OCI-LY1 (cell line): ENCODE results near the gene CLDN22.

ENCODE experiments used
- H2AFZ ChIP-seq: fragments of 200-600 bp; sonication (generic), shearing (Covaris generic); 2 replicates; pipeline ENCODE4 v1.6.0; 2014; ENCODE audit warnings: antibody characterized with exemption, mild to moderate bottlenecking, low read length
- H3F3A ChIP-seq: fragments of 200-600 bp; sonication (generic), shearing (Covaris generic); 2 replicates; pipeline ENCODE4 v1.6.0; 2014; ENCODE audit warnings: mild to moderate bottlenecking, antibody characterized with exemption, low read length, moderate library complexity; ENCODE audit not compliant: insufficient read depth
- H3K27ac ChIP-seq: fragments of 200-600 bp; sonication (generic); 2 replicates; pipeline ENCODE4 v1.5.1; 2014; ENCODE audit warnings: low read length, mixed run types, mild to moderate bottlenecking, low read depth; ENCODE audit not compliant: poor library complexity, severe bottlenecking
- H3K27me3 ChIP-seq: fragments of 200-600 bp; sonication (generic); 2 replicates; pipeline ENCODE4 v1.6.0; 2014; ENCODE audit warnings: antibody characterized with exemption, mild to moderate bottlenecking, low read length, moderate library complexity; ENCODE audit not compliant: insufficient read depth
- H3K36me3 ChIP-seq: fragments of 200-600 bp; sonication (generic); 2 replicates; pipeline ENCODE4 v1.6.1; 2014; ENCODE audit warnings: mild to moderate bottlenecking, antibody characterized with exemption, low read length, moderate library complexity, mixed read lengths; ENCODE audit not compliant: insufficient read depth
- H3K4me1 ChIP-seq: fragments of 200-600 bp; sonication (generic); 2 replicates; pipeline ENCODE4 v1.5.1; 2014; ENCODE audit warnings: mild to moderate bottlenecking, low read length, moderate library complexity; ENCODE audit not compliant: insufficient read depth, severe bottlenecking
- H3K4me2 ChIP-seq: fragments of 200-600 bp; sonication (generic), shearing (Covaris generic); 2 replicates; pipeline ENCODE4 v1.6.1; 2014; ENCODE audit warnings: low read length
- H3K4me3 ChIP-seq: fragments of 200-600 bp; sonication (generic); 2 replicates; pipeline ENCODE4 v1.5.1; 2014; ENCODE audit warnings: low read length, low read depth, mild to moderate bottlenecking, mixed read lengths; ENCODE audit not compliant: poor library complexity, severe bottlenecking
- H3K79me2 ChIP-seq: fragments of 200-600 bp; shearing (Covaris generic); 2 replicates; pipeline ENCODE4 v1.6.1; 2016; ENCODE audit warnings: mixed run types, low read length, mixed read lengths; ENCODE audit not compliant: insufficient read depth
- H3K9ac ChIP-seq: fragments of 200-600 bp; sonication (generic), shearing (Covaris generic); 2 replicates; pipeline ENCODE4 v1.6.1; 2014; ENCODE audit warnings: mild to moderate bottlenecking, low read length, mixed read lengths
- H3K9me2 ChIP-seq: fragments of 200-600 bp; sonication (generic), shearing (Covaris generic); 2 replicates; pipeline ENCODE4 v1.6.1; 2014; ENCODE audit warnings: low read depth, mild to moderate bottlenecking, low read length, mixed read lengths
- H3K9me3 ChIP-seq: fragments of 200-600 bp; shearing (Covaris generic); 2 replicates; pipeline ENCODE4 v1.6.1; 2014; ENCODE audit warnings: low read length, mixed read lengths
- H4K20me1 ChIP-seq: fragments of 200-600 bp; sonication (generic), shearing (Covaris generic); 2 replicates; pipeline ENCODE4 v1.6.0; 2016; ENCODE audit warnings: mild to moderate bottlenecking, low read length; ENCODE audit not compliant: insufficient read depth
- CTCF ChIP-seq: fragments of 200-600 bp; sonication (generic), shearing (Covaris generic); IDR thresholded peaks from 2 replicates; pipeline ENCODE4 v1.5.1; 2017; ENCODE audit warnings: mild to moderate bottlenecking, antibody characterized with exemption, low read length, moderate library complexity, mixed read lengths
- EZH2 ChIP-seq: fragments of 200-600 bp; sonication (generic), shearing (Covaris generic); IDR thresholded peaks from 2 replicates; pipeline ENCODE4 v1.8.0; 2017; ENCODE audit warnings: borderline replicate concordance, mixed run types, mild to moderate bottlenecking, antibody characterized with exemption, low read length, moderate library complexity, mixed read lengths

CLDN22 gene

GRCh38 chr4:183323295-183323694 lies 3.2 kb upstream of the CLDN22 start:
- Histone ChIP-seq H3K4me1 (no peaks in the 10 kb centered on the region), H3K27me3 (no peaks in the 10 kb centered on the region), H3K4me2 (no peak overlapping the region), H3K79me2 (no peaks in the 10 kb centered on the region), H4K20me1 (no peaks in the 10 kb centered on the region), H3K27ac (no peak overlapping the region), H3F3A (no peaks in the 10 kb centered on the region), H3K36me3 (no peaks in the 10 kb centered on the region), H2AFZ (no peak overlapping the region), H3K4me3 (no peak overlapping the region), H3K9me2 (no peaks in the 10 kb centered on the region), H3K9me3 (no peaks in the 10 kb centered on the region), H3K9ac (no peak overlapping the region)
- TF ChIP-seq EZH2 (no peak), CTCF (no peak)

- Histone ChIP-seq H3K9me2 (no peaks in the 10 kb centered on the region), H4K20me1 (no peaks in the 10 kb centered on the region), H3K36me3 (no peaks in the 10 kb centered on the region), H3K4me2 (no peak within 1 kb of the TSS), H3K27me3 (no peaks in the 10 kb centered on the region), H3K27ac (no peak within 1 kb of the TSS), H3K4me3 (no peak within 1 kb of the TSS), H3K9me3 (no peaks in the 10 kb centered on the region), H3K9ac (no peak within 1 kb of the TSS), H3K4me1 (no peaks in the 10 kb centered on the region), H3K79me2 (no peaks in the 10 kb centered on the region), H2AFZ (no peak within 1 kb of the TSS), H3F3A (no peaks in the 10 kb centered on the region)
- no peak for TF ChIP-seq EZH2
- no peak for TF ChIP-seq CTCF
Observed at GRCh38 chr4:183322326-183322725, 2.2 kb upstream of the CLDN22 start, which contains the start of gene CLDN24. TSS of gene CLDN24 (minus strand) at chr4:183322426. CDS start at chr4:183322426, 0 bp downstream.

GRCh38 chr4:183321516-183321915 lies 1.4 kb upstream of the CLDN22 start:
- Histone ChIP-seq H3K4me3 (no peak overlapping the region), H3K9me3 (no peaks in the 10 kb centered on the region), H3K36me3 (no peaks in the 10 kb centered on the region), H4K20me1 (no peaks in the 10 kb centered on the region), H3K9me2 (no peaks in the 10 kb centered on the region), H3K79me2 (no peaks in the 10 kb centered on the region), H3K4me2 (no peak overlapping the region), H3K9ac (no peak overlapping the region), H3K27ac (no peak overlapping the region), H3F3A (no peaks in the 10 kb centered on the region), H3K4me1 (no peaks in the 10 kb centered on the region), H3K27me3 (no peaks in the 10 kb centered on the region), H2AFZ (no peak overlapping the region)
- TF ChIP-seq CTCF (no peak), EZH2 (no peak)
